SK-N-SH (cell line): ENCODE results near the gene KCTD14. TPM values are rescaled to one million over a fixed set of nuclear protein-coding genes. Genes with fewer than 3 reads are reported as not detected.
A peak's percentile ranks its signal among the peaks of the same experiment; 100 is the strongest.

Experiments used
- CTCF ChIA-PET: fragments of 300-600, 350-600 bp; formaldehyde crosslinking; extraction: SDS; loops from one replicate; lab custom pipeline; 2021; lab: Yijun Ruan, JAX
- POLR2A ChIA-PET: fragments of 350-600 bp; sonication (Branson Sonifier 250); formaldehyde crosslinking; extraction: SDS; loops from one replicate; lab custom pipeline; 2020; ENCODE audit warnings: antibody characterized with exemption, inconsistent platforms; lab: Yijun Ruan, JAX
- DNase-seq: peaks from one replicate; pipeline ENCODE4 v3.0.0; 2012
- H2AFZ ChIP-seq: fragments of 200-600 bp; sonication (generic); 2 replicates; pipeline ENCODE4 v1.8.1; 2016; ENCODE audit warnings: antibody characterized with exemption, mild to moderate bottlenecking, low read depth
- H3F3A ChIP-seq: fragments of 200-600 bp; sonication (generic); replicated peaks from 2 replicates; pipeline ENCODE3; 2016; ENCODE audit warnings: antibody characterized with exemption, mild to moderate bottlenecking; ENCODE audit not compliant: insufficient read depth
- H3K27ac ChIP-seq, 2 experiments: fragments of 200-500 bp in 1 of 2; fragments of 200-600 bp in 1 of 2; sonication (Bioruptor generic) in 1 of 2; sonication (generic), shearing (Covaris generic) in 1 of 2; 2 replicates each; pipeline versions ENCODE4 v1.5.1 to v1.6.1; 2014 to 2016; ENCODE audit warnings: low read depth in 2 of 2, inconsistent platforms in 1 of 2, low read length in 1 of 2, mild to moderate bottlenecking in 1 of 2, mixed read lengths in 1 of 2
- H3K27me3 ChIP-seq: fragments of 200-600 bp; sonication (generic), shearing (Covaris generic); 2 replicates; pipeline ENCODE4 v1.6.1; 2016; ENCODE audit warnings: mixed run types; ENCODE audit not compliant: insufficient read depth
- H3K36me3 ChIP-seq, 2 experiments: fragments of 200-500 bp in 1 of 2; fragments of 200-600 bp in 1 of 2; sonication (Bioruptor generic) in 1 of 2; sonication (generic) in 1 of 2; replicated peaks in 1 of 2; 2 replicates each; pipeline versions ENCODE3 to v1.5.1; 2014 to 2016; ENCODE audit warnings: low read length in 1 of 2, mild to moderate bottlenecking in 1 of 2; ENCODE audit not compliant: insufficient read depth in 2 of 2, control insufficient read depth in 1 of 2
- H3K4me1 ChIP-seq, 2 experiments: fragments of 200-500 bp in 1 of 2; fragments of 200-600 bp in 1 of 2; sonication (Bioruptor generic) in 1 of 2; sonication (generic), shearing (Covaris generic) in 1 of 2; 2 replicates each; pipeline versions ENCODE4 v1.5.1 to v1.6.1; 2014 to 2016; ENCODE audit warnings: low read depth in 1 of 2, low read length in 1 of 2, mixed run types in 1 of 2; ENCODE audit not compliant: insufficient read depth in 2 of 2, control insufficient read depth in 1 of 2
- H3K4me2 ChIP-seq: fragments of 200-600 bp; sonication (generic), shearing (Covaris generic); 2 replicates; pipeline ENCODE4 v1.6.1; 2017; ENCODE audit warnings: mixed run types
- H3K4me3 ChIP-seq, 2 experiments: fragments of 200-500 bp in 1 of 2; fragments of 200-600 bp in 1 of 2; sonication (Bioruptor generic) in 1 of 2; sonication (generic), shearing (Covaris generic) in 1 of 2; 2 replicates each; pipeline versions ENCODE4 v1.5.1 to v1.8.1; 2014 to 2016; ENCODE audit warnings: low read depth in 2 of 2, inconsistent platforms in 1 of 2, low read length in 1 of 2, mild to moderate bottlenecking in 1 of 2, mixed read lengths in 1 of 2, moderate library complexity in 1 of 2
- H3K79me2 ChIP-seq: fragments of 200-600 bp; sonication (generic); 2 replicates; pipeline ENCODE4 v1.8.1; 2017; ENCODE audit warnings: mild to moderate bottlenecking; ENCODE audit not compliant: insufficient read depth
- H3K9ac ChIP-seq: fragments of 200-600 bp; sonication (generic); 2 replicates; pipeline ENCODE4 v1.6.1; 2017; ENCODE audit warnings: mixed run types
- H3K9me2 ChIP-seq: fragments of 200-600 bp; sonication (generic); 2 replicates; pipeline ENCODE4 v1.6.1; 2017; ENCODE audit warnings: mixed run types
- H3K9me3 ChIP-seq: fragments of 200-600 bp; sonication (generic); 2 replicates; pipeline ENCODE4 v1.6.1; 2017; ENCODE audit warnings: mixed run types, mild to moderate bottlenecking, moderate library complexity
- H4K20me1 ChIP-seq: fragments of 200-600 bp; sonication (generic); 2 replicates; pipeline ENCODE4 v1.6.1; 2017; ENCODE audit warnings: mild to moderate bottlenecking, mixed run types; ENCODE audit not compliant: insufficient read depth
- CHD2 ChIP-seq: fragments of 150-350 bp; IDR thresholded peaks from 2 replicates; pipeline ENCODE4 v1.6.1; 2018; ENCODE audit warnings: low read length; ENCODE audit not compliant: partially characterized antibody
- EP300 ChIP-seq, 2 experiments: IDR thresholded peaks; 2 replicates each; pipeline versions ENCODE4 v1.4.0 to v1.6.1; 2012; ENCODE audit warnings: borderline replicate concordance in 1 of 2, low read depth in 1 of 2, low read length in 1 of 2
- FOSL2 ChIP-seq: IDR thresholded peaks from 2 replicates; pipeline ENCODE4 v1.4.0; 2012; ENCODE audit warnings: low read depth, mild to moderate bottlenecking, moderate library complexity, borderline replicate concordance
- FOXM1 ChIP-seq: IDR thresholded peaks from 2 replicates; pipeline ENCODE4 v1.4.0; 2012; ENCODE audit warnings: low read depth, mild to moderate bottlenecking
- GABPA ChIP-seq: IDR thresholded peaks from 2 replicates; pipeline ENCODE4 v1.4.0; 2012; ENCODE audit warnings: low read depth, mild to moderate bottlenecking
- GATA2 ChIP-seq: sonication (generic); formaldehyde crosslinking; IDR thresholded peaks from 2 replicates; pipeline ENCODE4 v1.5.0; 2020; ENCODE audit warnings: mild to moderate bottlenecking, missing genetic modification reagents
- JUND ChIP-seq: IDR thresholded peaks from 2 replicates; pipeline ENCODE4 v1.4.0; 2012
- RAD21 ChIP-seq: IDR thresholded peaks from 2 replicates; pipeline ENCODE4 v1.6.1; 2012; ENCODE audit warnings: mild to moderate bottlenecking, low read length
- RFX5 ChIP-seq: IDR thresholded peaks from 2 replicates; pipeline ENCODE4 v1.6.1; 2012; ENCODE audit warnings: mild to moderate bottlenecking, improper control_type of control experiment, low read length
- RXRA ChIP-seq: IDR thresholded peaks from 2 replicates; pipeline ENCODE4 v1.4.0; 2012; ENCODE audit warnings: low read depth, mild to moderate bottlenecking, borderline replicate concordance
- SIN3A ChIP-seq: IDR thresholded peaks from 2 replicates; pipeline ENCODE4 v1.6.1; 2012; ENCODE audit warnings: low read depth, mild to moderate bottlenecking, low read length, moderate library complexity, borderline replicate concordance
- USF1 ChIP-seq: IDR thresholded peaks from 2 replicates; pipeline ENCODE4 v1.4.0; 2012; ENCODE audit warnings: low read depth, borderline replicate concordance
- YY1 ChIP-seq: IDR thresholded peaks from 2 replicates; pipeline ENCODE4 v1.4.0; 2012; ENCODE audit warnings: low read depth, mild to moderate bottlenecking
- ZBTB33 ChIP-seq: IDR thresholded peaks from 2 replicates; pipeline ENCODE4 v1.4.0; 2012; ENCODE audit warnings: low read depth, borderline replicate concordance
- WGBS: methylation state at CpG from one replicate; pipeline ENCODE4 v1.1.6; 2017; ENCODE audit warnings: low lambda C conversion rate; 5-methylcytosine and 5-hydroxymethylcytosine counted together
- polyA plus RNA-seq, 3 experiments: library from polyadenylated mRNA; depleted of rRNA; stranded (reverse); fragments of >200 nt; gene quantifications; 2 replicates each; pipeline ENCODE4 v1.2.3, GENCODE V29; 2012
- TF ChIP-seq, protein P1 (sequence below): fragments of 150-350 bp; IDR thresholded peaks from 2 replicates; pipeline ENCODE4 v1.6.1; 2017; ENCODE audit warnings: antibody characterized with exemption, low read length, low read depth, borderline replicate concordance

Gene KCTD14
- polyA plus RNA-seq, 1 of the 3 experiments (the other 2 are of a cell fraction), result 0.25 TPM

DNA sequence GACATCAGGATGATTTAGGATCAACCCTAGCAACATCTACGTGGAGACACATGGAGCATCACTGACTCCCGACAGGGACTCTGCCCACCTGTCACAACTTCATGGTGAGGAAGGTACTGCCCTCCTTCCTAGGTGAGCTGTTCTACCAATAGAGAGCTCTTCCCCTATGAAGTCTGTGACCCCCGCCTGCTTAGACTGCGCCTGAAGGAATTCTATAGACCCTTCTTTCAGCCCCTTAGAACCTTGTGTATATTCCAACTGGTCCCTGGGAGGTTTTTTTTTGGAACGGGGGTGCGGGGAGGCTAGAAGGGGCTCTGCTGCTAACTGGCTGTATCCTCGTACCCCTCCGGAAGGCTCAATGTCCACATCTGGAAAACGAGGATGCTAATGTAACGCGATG lies 29.2 kb downstream of the KCTD14 start:
- Histone ChIP-seq H3K27me3 (no peaks in the 10 kb centered on the region), H4K20me1 (no peaks in the 10 kb centered on the region), H3K36me3 (peaks cover 6 to 7% of the 10 kb centered on the region in 2 experiments), H3K9me3 (no peaks in the 10 kb centered on the region), H3K4me3 (peak overlapping the region; percentile 76 to 83), H3K27ac (peak overlapping the region; percentile 77 to 85; a peak in 3 of 4 replicates), H3K9me2 (no peaks in the 10 kb centered on the region), H2AFZ (peak overlapping the region; percentile 85; the same call in 1 of the 2 replicates), H3K4me1 (peaks cover 11 to 14% of the 10 kb centered on the region in 2 experiments; a peak in 3 of 4 replicates), H3F3A (peaks cover 6% of the 10 kb centered on the region), H3K9ac (peak overlapping the region; percentile 67), H3K4me2 (peak overlapping the region; percentile 88), H3K79me2 (peaks cover 31% of the 10 kb centered on the region)
- ChIA-PET CTCF (interaction anchor here (0.9 to 1.5 kb wide), 2 partner anchors 52 to 571 kb away, joined by 3 read pairs; no protein-coding TSS in a partner anchor), POLR2A (interaction anchor here (1.0 to 1.7 kb wide), 5 partner anchors 11 to 174 kb away, joined by 3 to 18 read pairs (median 4); partner anchors contain the start of genes ALG8 and NDUFC2)
- 7% methylated on average over 11 of the region's 11 CpGs for WGBS
- no peak for DNase-seq
- TF ChIP-seq CHD2 (no peak), EP300 (IDR thresholded peaks at IDR 0.05; ENCODE audit: borderline replicate concordance in 1 of 2, low read depth in 1 of 2, low read length in 1 of 2) (no peak), RXRA (no peak), ZBTB33 (no peak), FOXM1 (no peak), GATA2 (CRISPR knock-in tag) (no peak), RFX5 (no peak), FOSL2 (no peak), YY1 (no peak), USF1 (no peak), JUND (no peak), RAD21 (no peak), SIN3A (no peak), GABPA (no peak)
- TF ChIP-seq, protein P1, sequence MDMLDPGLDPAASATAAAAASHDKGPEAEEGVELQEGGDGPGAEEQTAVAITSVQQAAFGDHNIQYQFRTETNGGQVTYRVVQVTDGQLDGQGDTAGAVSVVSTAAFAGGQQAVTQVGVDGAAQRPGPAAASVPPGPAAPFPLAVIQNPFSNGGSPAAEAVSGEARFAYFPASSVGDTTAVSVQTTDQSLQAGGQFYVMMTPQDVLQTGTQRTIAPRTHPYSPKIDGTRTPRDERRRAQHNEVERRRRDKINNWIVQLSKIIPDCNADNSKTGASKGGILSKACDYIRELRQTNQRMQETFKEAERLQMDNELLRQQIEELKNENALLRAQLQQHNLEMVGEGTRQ, result no peak
